ENCODE results near the gene REC8.
"Not testable (repeated sequence)": the region's sequence is repeated elsewhere in the genome, so short reads cannot be mapped to it uniquely, and the experiment has no call there.

REC8 gene

DNA sequence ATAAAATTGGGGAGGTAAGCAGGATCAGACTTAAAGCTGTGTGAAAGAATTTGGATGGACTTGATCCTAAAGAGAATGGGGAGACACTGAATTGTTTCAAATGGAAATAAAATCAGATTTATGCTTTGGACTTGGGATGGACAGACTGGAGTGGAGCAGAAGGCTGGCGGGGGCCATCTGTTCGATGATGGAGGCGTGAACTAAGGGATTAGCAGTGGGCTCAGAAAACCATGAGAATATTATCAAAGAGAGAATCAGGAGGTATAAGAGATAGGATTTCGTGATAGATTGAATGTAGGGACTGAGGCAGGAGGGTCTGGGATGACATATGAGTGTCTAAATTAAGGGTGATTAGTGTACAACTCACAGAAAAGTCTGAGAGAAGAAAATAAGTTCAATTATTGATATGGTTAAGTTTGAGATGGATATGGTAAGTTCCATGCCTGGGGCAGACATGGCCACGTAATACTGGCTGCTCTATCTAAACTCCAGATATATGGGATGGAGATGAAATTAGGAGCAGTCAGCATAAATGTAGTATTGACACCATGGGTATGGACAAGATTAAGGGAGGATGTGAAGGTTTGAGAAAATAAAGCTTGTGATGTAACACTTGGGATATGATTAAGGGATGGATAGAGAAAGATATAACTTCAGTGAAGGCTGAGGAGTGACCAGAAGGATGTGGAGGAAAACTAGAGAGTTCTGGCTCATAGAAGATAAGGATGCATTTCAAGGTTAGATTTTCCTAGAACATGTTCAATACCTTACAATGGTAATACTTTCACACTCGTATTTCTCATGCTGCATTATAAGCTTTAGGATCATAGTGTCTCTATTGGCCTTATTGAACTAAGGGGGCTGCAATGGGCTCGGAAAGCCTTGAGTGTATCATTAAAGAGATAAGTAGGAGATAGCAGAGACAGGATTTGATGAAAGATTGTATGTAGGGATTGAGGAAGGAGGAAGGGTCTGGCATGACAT, 32.6 kb downstream of the REC8 start:
- no peak for DNase-seq (ENCODE audit: low read depth)

DNA sequence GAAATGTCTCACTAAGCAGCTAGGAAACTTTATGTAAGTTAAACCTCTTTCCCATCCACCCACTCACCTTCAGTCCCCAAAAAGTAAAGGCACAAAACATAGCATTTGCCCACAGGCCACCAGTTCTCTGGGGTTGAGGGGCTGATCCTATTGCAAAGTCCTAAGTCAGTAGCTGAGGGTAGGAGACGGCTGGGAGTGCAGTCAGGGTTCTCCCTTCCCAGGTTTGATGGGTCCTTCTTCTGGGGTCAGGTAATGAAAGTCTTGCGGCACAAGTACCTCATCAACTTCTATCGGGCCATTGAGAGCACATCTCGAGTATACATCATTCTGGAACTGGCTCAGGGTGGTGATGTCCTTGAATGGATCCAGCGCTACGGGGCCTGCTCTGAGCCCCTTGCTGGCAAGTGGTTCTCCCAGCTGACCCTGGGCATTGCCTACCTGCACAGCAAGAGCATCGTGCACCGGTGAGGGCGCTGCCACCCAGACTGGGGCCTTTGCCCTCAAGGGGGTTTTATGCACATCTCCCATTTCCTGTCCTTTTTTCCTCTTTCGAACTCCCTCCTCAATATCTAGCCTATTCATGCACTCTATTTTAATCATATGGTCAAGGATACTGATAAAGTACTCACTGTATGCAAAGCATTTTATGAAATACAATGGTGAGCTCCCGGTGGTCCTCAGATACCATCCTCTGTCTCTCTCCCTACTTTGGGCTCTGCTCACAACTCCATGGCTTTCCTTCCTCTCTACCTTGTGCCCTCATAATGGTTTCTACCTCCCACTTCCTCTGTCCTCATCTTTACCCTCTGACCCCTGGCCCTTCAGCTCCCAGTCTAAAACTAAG, 34.6 kb downstream of the REC8 start:
- DNase-seq (ENCODE audit: low read depth) = no peak

- DNase-seq (ENCODE audit: low read depth) = no peak
Measured at GRCh38 chr14:24207104-24207551, 35.2 kb downstream of the REC8 start.

DNA sequence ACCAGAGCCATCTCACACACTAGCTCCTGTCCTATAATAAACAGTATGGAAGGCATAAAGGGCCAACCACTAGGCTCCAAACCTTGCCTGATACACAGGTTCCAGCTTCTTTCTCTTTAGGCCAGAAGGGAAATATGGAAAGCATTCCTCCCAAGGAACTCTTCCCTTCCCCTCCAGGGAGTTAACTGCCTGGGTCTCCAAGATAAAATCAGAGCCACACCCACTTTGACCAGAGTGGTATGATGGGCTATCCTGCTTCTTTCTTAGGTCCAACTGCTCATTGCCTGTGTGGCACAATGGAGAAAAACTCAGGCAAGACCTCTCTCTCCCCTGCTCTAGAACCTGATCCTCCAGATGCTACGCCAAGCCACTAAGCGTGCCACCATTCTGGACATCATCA, 35.7 kb downstream of the REC8 start:
- no peak for DNase-seq (ENCODE audit: low read depth)

DNA sequence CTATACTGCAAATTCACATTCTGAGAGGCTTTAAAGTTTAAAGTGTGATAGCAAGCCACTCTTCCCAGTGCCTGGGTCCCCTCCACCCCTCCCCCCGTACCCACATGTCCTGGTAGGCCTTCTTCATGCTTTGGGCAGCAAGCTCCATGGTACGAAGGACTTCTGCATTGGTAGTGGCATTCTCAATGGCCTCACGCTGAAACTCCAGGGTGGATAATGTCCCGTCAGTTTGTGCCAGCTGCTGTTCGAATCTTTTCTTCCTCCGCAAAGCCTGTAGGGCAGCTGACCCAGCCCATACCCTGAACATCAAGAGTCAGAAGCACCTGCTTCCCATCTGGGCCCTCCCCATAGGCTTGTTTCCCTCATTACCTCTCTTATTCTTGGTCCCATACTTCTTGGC, 39.4 kb downstream of the REC8 start:
- no peak for DNase-seq (ENCODE audit: low read depth)

DNA sequence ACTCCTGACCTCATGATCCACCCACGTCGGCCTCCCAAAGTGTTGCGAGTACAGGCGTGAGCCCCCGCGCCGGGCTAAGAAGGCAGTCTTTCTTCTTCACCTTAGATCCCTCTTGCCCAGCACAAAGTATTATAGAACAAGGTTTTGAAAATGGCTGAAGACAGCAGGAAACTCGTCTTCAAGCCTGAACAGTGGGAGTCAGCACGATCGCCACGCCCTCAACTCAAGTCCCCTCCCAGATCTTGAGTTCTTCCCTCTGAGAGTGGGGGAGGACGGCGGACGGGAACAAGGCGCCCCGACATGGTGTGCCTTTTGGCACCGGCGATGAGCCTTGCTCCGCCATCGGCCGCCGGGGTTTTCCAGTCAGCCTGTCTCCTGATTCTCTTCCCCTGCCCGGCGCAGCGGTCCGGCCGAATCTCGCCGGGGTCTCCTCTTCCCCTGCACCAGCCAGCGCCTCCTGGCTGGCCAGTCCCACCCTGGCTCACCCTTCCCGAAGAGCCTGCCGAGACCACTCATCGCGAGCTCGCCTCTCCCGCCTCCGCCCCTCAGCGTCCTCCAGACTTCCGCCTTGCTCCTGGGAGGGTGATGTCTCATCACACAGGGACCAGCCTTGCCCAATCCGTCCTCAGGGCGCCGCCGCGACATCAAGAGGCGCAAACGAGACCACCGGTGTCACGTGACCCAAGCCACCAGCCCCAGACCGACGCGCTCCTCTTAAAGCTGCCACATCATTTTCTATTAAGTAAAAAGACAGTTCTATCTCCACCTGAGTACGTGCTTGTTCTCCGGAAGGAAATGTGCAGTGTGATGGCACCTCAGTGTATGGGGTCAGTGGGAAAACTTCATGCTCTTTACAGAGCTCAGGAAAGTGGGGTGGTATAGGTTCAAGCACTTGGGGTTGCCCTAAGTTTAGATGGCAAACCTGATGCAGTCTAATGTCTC, 41.3 kb downstream of the REC8 start, which contains the start of gene CHMP4A:
TSS of gene CHMP4A (minus strand) at position 565 of the 942 bp plus-strand sequence. CDS start at position 516, 49 bp downstream.
- peak; percentile 99 for DNase-seq (ENCODE audit: low read depth)

- no peak for DNase-seq (ENCODE audit: low read depth)
Measured at GRCh38 chr14:24213866-24214662, 42.2 kb downstream of the REC8 start.

DNA sequence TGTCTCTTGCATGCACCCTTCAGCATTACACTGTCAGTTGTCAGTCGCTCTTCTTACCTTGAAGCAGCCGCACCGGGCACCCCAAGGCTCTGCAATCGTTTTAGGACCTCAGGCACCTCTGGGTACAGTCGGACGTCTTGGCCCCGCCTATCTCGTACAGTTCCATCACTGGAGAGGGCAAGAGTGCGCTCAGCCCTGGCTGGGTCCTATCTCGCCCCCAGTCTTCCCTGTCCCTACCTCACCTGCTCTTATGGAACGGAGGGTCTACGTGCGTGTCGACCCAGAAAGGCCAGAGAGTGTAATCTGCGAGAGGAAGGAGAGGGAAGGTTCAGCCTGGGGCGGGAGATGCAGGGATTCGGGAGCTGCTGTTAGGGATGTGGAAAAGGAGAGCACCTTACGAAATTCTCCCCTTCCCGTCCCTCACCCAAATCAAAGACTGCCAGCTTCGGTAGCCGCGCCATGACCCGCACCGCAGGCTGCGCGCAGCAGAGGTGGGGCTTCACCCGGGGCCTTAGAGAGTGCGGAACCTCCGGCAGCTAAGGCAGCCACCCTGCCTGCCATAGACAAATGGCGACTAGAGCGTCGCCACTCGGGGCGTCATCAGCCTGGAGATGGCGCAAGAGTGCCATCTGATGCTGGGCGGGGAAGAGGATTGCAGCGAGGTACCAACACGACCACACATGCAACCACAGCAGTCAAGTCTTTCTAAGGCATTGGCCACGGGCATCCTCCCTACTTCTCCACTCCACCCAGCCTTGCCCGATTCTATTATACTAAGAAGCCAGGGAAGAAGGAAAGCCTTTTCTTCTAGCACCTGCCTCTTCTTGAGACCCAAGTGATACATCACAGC, 43.8 kb downstream of the REC8 start, which contains the start of gene MDP1:
TSS of gene MDP1 (minus strand) at position 572 of the 850 bp plus-strand sequence. CDS start at position 461, 111 bp downstream.
- DNase-seq (ENCODE audit: low read depth) = peak; percentile 84

DNA sequence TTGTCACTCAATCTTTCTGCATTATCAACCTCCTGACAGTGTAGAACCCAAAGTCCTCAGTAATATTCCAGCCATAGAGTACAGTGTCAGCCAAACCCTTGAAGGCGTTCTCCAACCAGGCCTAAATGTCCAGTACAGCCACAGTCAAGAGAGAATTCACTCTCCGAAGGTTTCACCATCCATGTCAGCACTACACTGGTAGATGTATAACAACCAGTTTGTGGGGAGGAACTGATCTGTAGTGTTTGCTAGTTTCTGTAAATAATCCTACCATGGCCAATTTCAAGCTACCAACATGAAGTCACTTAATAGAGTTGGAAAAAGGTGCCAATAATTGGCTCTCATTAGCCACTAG, 44.4 kb downstream of the REC8 start:
- DNase-seq (ENCODE audit: low read depth) = no peak

- not testable (repeated sequence) for DNase-seq (ENCODE audit: low read depth)
Measured at GRCh38 chr14:24216876-24217275, 45.0 kb downstream of the REC8 start.

DNA sequence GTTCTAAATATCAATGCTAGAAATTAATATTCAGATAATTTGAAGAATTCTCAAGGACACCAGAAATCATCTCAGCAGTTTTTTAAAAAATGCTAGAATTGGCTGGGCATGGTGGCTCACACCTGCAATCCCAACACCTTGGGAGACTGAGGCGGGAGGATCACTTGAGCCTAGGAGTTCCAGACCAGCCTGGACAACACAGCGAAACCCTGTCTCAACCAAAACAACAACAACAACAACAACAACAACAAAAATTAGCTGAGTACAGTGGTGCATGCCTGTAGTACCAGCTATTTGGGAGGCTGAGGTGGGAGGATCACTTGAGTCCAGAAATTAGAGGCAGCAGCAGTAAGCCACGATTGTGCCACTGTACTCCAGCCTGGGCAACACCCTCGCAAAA, 47.2 kb downstream of the REC8 start:
- no peak for DNase-seq (ENCODE audit: low read depth)

GRCh38 chr14:24219521-24219920, 47.6 kb downstream of the REC8 start:
- DNase-seq (ENCODE audit: low read depth) = no peak

DNA sequence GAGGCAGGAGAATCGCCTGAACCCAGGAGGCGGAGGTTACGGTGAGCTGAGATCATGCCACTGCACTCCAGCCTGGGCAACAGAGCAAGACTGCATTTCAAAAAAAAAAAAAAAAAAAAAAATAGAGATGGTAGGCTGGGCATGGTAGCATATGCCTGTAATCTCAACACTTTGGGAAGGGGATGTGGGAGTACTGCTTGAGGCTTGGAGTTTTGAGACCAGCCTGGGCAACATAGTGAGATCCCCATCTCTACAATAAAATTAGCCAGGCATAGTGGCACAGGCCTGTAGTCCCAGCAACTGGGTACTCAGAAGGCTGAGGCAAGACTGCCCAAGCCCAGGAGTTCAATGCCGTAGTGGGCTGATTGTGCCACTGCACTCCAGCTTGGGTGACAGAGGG, 51.1 kb downstream of the REC8 start:
- not testable (repeated sequence) for DNase-seq (ENCODE audit: low read depth)

GRCh38 chr14:24224618-24225071, 52.8 kb downstream of the REC8 start:
- DNase-seq (ENCODE audit: low read depth) = peak; percentile 91

- DNase-seq (ENCODE audit: low read depth) = no peak
Measured at GRCh38 chr14:24226473-24226872, 54.6 kb downstream of the REC8 start.

DNA sequence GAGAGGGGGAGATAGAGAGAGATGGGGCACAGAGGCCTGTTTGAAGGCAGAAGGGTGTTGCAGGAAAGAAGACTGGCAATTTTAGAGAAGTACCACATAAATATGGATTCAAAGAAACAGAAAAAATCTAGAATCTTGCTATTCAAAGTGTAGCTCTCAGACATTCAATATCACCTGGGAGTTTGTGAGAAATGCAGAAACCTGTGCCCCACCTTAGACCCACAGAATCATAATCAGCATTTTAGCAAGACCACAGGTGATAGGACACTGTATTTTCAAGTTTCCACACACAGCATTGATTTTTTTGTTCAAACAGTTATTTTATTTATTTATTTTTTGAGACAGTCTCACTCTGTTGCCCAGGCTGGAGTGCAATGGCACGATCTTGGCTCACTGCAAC, 57.0 kb downstream of the REC8 start:
- DNase-seq (ENCODE audit: low read depth) = no peak

All from ELR (cell line).